GM18519 (cell line): ENCODE data around the gene CCL22.
"Not testable (repeated sequence)": the region's sequence is repeated elsewhere in the genome, so short reads cannot be mapped to it uniquely, and the experiment has no call there.

Experiments used
- ATAC-seq: cut with Tn5 transposase; IDR thresholded peaks from one replicate; pipeline ENCODE4 v1.9.1; 2021; ENCODE audit warnings: mild to moderate bottlenecking, moderate library complexity; ENCODE audit not compliant: unreplicated experiment, low FRiP score

CCL22 gene

DNA sequence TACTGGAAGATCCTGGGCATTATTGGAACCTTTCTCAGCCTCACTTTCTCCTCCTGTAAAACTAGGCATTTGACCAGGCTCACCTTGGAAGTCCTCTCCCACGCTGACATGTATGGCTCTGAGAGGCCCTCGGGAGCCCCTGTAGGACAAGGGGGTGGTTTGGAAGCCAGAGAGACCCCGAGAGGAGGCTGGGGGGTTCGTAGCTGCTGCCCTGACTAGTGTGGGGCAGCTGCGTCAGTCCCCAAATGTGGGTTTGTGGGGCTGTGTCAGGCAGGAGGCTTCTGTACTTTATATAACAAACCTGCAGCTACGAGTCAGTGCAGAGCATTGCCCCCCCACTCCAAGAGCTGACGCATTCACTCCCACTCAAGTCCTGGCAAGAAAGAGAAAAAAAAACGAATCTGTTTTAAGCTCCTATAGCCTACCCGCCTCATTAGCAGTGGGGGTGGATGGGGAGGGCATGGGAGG lies 15.5 kb downstream of the CCL22 start:
- no peak for ATAC-seq

- ATAC-seq = not testable (repeated sequence)
These were observed 16.4 kb downstream of the CCL22 start for GRCh38 chr16:57374925-57375465.

DNA sequence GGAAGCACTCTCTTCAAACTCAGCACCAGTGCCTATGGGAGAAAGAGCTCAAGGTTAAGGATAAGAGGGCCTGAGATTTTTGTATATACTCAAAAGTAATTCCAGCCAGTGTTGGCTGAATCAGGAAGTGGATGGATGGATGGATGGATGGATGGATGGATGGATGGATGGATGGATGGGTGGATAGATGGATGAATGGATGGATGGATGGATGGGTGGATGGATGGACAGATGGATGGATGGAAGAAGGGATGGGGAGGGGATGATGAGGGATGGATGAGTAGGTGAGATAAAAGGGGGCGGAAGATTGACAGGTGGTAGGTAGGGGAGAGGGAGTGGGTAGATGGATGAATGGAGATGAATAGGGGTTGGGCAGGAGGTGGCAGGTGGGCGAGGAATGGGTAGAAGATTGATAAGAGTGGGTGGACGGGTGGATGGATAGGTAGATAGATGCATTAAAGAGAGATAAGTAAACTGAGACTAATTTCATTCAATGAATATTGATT lies 17.8 kb downstream of the CCL22 start:
- no peak for ATAC-seq

DNA sequence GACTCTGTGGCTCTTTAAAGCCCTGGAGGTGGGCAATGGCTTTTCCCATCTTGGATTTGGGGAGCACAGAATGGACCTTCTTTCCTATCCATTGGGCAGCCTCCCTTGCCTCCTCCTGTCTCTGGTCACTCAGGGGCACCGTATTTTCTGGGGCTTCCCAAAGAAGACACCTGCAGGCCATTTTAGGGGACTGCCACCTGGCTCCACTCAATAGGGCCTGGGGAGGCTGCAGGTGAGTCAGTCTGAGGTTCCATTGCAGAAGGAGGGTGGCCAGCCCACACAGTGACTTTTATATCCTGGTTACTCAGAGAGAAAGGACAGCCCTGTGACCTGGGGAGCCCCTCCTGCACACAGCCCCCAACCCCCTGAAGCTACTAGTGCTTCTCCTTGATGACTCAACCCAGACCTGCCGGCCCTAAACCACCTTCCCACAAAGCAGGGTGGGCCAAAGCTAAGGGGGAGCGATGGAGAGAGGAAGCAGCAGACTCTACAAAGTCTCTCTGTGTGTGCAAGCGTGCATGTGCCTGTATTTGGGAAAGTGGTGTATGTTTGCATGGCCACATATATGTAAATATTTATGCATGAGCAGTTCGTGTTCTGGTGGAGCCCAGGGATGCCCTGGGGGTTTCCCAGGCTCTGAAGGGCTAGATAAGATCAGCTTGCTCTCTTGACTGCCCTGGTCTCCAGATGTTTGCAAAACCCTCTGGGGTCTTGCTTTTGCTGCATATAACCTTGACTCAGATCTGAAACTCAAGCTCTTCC lies 18.7 kb downstream of the CCL22 start:
- peak; percentile 64 for ATAC-seq

DNA sequence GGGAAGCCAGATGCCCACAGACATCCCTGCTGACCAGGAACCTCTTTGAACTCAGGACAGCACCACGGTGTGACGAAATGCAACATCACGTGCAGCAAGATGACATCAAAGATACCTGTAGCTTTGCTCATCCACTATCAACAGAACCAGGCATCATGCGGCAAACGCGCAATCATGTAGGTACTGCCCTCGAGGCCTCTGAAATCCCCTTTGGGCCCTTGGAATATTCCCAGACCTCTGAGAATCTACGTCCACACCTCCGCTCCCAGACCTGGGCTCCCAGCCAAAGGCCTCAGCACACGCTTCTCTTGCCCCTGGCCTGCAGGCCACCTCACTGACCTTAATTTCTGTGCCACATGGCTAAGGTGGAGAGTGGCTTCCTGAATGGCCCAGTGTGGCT lies 21.0 kb downstream of the CCL22 start:
- no peak for ATAC-seq

- no peak for ATAC-seq
These were observed 22.3 kb downstream of the CCL22 start for GRCh38 chr16:57380671-57381462.

DNA sequence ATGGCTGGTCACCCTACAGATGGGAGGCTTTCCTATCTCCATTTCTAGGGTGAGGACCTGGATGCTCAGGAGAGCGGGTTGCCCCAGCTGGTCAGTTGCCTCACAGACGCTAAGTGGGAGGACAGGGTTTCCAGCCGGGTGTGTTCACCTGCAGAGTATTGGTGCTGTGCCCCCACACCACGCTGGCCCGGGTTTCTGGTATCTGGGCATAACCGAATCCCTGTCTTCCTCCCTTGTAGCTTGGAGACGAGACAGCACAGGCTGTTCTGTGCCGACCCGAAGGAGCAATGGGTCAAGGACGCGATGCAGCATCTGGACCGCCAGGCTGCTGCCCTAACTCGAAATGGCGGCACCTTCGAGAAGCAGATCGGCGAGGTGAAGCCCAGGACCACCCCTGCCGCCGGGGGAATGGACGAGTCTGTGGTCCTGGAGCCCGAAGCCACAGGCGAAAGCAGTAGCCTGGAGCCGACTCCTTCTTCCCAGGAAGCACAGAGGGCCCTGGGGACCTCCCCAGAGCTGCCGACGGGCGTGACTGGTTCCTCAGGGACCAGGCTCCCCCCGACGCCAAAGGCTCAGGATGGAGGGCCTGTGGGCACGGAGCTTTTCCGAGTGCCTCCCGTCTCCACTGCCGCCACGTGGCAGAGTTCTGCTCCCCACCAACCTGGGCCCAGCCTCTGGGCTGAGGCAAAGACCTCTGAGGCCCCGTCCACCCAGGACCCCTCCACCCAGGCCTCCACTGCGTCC lies 23.4 kb downstream of the CCL22 start:
- ATAC-seq = no peak

DNA sequence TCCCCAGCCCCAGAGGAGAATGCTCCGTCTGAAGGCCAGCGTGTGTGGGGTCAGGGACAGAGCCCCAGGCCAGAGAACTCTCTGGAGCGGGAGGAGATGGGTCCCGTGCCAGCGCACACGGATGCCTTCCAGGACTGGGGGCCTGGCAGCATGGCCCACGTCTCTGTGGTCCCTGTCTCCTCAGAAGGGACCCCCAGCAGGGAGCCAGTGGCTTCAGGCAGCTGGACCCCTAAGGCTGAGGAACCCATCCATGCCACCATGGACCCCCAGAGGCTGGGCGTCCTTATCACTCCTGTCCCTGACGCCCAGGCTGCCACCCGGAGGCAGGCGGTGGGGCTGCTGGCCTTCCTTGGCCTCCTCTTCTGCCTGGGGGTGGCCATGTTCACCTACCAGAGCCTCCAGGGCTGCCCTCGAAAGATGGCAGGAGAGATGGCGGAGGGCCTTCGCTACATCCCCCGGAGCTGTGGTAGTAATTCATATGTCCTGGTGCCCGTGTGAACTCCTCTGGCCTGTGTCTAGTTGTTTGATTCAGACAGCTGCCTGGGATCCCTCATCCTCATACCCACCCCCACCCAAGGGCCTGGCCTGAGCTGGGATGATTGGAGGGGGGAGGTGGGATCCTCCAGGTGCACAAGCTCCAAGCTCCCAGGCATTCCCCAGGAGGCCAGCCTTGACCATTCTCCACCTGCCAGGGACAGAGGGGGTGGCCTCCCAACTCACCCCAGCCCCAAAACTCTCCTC lies 24.1 kb downstream of the CCL22 start:
- no peak for ATAC-seq

DNA sequence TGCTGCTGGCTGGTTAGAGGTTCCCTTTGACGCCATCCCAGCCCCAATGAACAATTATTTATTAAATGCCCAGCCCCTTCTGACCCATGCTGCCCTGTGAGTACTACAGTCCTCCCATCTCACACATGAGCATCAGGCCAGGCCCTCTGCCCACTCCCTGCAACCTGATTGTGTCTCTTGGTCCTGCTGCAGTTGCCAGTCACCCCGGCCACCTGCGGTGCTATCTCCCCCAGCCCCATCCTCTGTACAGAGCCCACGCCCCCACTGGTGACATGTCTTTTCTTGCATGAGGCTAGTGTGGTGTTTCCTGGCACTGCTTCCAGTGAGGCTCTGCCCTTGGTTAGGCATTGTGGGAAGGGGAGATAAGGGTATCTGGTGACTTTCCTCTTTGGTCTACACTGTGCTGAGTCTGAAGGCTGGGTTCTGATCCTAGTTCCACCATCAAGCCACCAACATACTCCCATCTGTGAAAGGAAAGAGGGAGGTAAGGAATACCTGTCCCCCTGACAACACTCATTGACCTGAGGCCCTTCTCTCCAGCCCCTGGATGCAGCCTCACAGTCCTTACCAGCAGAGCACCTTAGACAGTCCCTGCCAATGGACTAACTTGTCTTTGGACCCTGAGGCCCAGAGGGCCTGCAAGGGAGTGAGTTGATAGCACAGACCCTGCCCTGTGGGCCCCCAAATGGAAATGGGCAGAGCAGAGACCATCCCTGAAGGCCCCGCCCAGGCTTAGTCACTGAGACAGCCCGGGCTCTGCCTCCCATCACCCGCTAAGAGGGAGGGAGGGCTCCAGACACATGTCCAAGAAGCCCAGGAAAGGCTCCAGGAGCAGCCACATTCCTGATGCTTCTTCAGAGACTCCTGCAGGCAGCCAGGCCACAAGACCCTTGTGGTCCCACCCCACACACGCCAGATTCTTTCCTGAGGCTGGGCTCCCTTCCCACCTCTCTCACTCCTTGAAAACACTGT lies 25.0 kb downstream of the CCL22 start:
- ATAC-seq = no peak

- no peak for ATAC-seq
These were observed 25.9 kb downstream of the CCL22 start for GRCh38 chr16:57384248-57385070.

DNA sequence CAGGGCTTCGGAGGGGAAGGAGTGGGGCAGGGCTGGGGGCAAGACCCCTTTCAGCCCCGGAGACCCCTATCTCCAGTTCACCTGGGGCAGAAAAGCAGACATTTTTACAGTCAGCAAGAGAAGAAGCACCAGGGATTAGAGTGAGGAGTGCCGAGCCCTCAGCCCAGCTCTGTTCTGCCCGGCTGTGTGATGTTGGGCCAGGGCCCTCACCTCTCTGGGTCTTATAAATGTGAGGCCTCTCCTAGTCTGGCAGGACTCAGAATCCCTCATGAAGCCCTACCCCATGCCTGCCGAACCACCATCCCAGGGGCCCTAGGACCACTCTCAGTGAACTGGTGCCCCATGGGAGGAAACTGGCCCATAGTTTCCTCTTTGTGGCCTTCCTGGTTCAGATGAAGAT lies 26.5 kb downstream of the CCL22 start:
- no peak for ATAC-seq

DNA sequence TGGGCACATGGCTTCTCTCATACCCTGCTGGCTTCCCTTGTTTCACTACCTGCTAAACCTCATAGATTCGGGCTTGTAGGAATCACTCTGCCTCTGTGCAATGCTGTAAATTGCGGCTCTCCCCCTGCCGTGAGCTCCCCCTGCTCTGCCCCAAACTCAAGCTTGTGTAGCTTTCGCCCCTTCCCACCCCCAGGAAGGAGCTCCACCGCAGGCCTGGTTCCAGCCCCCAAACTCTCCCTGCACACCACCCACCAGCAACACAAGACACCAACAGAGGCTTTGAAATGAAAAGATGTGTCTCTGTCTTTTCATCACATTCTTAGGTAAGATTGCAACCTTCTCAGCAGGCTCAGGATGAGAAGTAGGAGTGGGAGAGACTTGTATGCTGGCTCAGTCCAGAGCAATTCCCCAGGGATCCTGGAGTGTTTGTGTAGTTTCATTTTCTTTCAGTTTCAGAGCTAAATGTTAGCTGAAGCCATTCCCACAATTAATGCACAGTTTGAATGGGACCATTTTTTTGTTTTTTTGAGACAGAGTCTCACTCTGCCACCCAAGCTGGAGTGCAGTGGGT lies 27.9 kb downstream of the CCL22 start:
- ATAC-seq = no peak

GRCh38 chr16:57387598-57388354 lies 29.2 kb downstream of the CCL22 start:
- no peak for ATAC-seq

DNA sequence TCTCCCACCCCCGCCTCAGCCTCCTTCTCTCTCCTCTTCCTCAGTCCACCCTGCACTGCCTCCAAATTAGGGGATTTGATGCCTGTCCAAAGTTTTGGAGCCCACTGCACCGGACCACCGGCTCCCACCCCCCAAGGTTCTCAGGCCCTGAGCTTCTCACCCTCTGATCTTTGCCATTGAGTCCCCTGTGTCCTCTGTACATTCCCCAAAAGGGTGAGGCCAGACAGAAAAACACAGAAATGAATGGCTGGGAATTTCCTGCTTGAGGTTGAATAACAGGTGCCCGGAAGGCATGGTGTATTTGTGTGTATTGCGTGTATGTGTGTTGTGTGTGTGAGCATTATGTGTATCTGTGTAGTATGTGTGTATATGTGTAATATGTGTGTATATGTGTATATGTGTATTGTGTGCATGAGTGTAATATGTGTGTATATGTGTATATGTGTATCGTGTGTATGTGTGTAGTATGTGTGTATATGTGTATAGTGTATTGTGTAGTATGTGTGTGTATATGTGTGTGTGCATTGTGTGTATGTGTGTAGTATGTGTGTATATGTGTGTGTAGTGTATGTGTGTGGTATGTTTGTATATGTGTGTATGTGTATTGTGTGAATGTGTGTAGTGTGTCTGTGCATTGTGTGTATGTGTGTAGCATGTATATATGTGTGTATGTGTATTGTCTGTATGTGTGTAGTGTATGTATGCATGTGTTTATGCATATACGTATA lies 29.9 kb downstream of the CCL22 start:
- ATAC-seq = no peak

GRCh38 chr16:57389087-57389468 lies 30.5 kb downstream of the CCL22 start:
- no peak for ATAC-seq

DNA sequence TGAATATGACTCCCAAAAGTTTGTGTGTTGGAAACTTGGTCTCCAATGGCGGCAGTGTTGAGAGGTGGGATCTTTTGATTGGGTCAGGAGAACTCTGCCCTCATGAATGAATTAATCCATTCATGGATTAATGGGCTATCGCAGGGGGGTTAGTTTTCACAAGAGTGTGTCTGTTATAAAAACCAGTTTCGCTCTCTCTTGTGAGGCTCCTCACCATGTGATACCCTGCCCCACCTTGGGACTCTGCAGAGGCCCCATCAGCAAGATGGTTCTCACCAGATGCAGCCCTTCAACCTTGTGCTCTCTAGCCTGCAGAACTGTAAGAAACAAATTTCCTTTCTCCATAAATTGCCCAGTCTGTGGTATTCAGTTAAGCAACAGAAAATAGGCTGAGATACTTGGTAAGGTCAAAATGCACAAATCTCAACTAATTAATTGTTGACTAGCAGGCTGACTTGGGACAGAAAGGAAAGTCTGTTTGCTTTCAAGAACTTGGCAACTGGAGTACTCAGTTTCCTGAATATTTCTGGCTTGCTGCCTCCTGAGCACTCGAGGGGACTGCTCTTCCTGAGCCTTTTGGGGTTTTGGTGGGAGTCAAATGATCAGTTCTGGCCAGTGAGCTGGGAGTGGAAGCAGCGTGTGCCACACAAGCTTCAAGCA lies 32.2 kb downstream of the CCL22 start:
- ATAC-seq = no peak
